GM12872 (cell line): ENCODE results near the gene NEAT1.

Source experiments
- CTCF ChIP-seq: IDR thresholded peaks from 3 replicates; pipeline ENCODE4 v1.5.1; 2011; ENCODE audit warnings: low read depth, mild to moderate bottlenecking, low read length, moderate library complexity; ENCODE audit not compliant: insufficient read depth

Gene NEAT1

GRCh38 chr11:65452806-65453490 is 30.4 kb downstream of the NEAT1 start:
- no peak for TF ChIP-seq CTCF

GRCh38 chr11:65454311-65454695 is 31.7 kb downstream of the NEAT1 start:
- no peak for TF ChIP-seq CTCF

- peak; percentile 35; the same call in 2 of the 3 replicates for TF ChIP-seq CTCF
Observed at GRCh38 chr11:65454696-65455456, 32.3 kb downstream of the NEAT1 start.

DNA sequence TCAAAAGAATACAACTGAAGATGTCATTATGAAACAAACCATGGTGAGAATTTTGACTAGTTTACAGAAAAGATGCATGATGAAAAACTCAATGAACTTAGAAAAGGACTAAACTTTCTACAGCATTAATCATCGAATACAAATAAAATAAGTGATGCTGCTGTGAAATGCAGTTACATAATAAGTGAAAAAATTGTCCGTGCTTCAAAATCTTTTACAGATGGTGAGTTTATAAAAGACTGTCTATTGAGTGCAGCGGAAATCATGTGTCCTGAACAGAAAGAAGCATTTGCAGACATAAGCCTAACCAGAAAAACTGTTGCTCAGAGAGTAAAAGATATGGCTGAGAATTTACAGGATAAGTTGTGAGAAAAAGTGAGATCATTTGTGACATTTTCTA is 33.8 kb downstream of the NEAT1 start:
- no peak for TF ChIP-seq CTCF

- TF ChIP-seq CTCF: no peak
Observed at GRCh38 chr11:65459552-65459951, 37.0 kb downstream of the NEAT1 start.

DNA sequence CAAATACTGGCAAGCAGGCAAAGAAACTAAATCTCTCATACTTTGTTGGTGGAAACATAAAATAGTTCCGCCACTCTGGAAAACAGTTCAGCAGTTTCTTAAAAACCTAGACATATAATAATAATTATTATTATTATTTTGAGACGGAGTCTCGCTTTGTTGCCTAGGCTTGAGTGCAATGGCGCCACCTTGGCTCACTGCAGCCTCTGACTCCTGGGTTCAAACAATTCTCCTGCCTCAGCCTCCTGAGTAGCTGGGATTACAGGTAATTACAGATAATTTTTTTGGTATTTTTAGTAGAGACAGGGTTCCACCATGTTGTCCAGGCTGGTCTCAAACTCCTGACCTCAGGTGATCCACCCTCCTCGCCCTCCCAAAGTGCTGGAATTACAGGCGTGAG is 44.7 kb downstream of the NEAT1 start:
- TF ChIP-seq CTCF: 0 out of 3 replicates have a peak, but pooled peaks have one; percentile 12

- peak; percentile 86 for TF ChIP-seq CTCF
Observed at GRCh38 chr11:65468874-65469333, 46.3 kb downstream of the NEAT1 start.
